Activated naive CD4-positive, alpha-beta T cell treated with anti-CD3 and anti-CD28 coated beads, Interleukin-2, amount 10 ng/mL, durations not matched to agents 5 hours and 36 hours (primary cell): ENCODE results near the gene SLC16A9. TPM values are rescaled to one million over a fixed set of nuclear protein-coding genes. Genes with fewer than 3 reads are reported as not detected.

Experiments used
- total RNA-seq, 2 experiments: library from RNA; stranded (reverse); gene quantifications; one replicate each; pipeline ENCODE4 v1.2.3, GENCODE V29; 2021

Gene SLC16A9, protein sequence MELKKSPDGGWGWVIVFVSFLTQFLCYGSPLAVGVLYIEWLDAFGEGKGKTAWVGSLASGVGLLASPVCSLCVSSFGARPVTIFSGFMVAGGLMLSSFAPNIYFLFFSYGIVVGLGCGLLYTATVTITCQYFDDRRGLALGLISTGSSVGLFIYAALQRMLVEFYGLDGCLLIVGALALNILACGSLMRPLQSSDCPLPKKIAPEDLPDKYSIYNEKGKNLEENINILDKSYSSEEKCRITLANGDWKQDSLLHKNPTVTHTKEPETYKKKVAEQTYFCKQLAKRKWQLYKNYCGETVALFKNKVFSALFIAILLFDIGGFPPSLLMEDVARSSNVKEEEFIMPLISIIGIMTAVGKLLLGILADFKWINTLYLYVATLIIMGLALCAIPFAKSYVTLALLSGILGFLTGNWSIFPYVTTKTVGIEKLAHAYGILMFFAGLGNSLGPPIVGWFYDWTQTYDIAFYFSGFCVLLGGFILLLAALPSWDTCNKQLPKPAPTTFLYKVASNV
- total RNA-seq, result under 1 TPM; 0.05 to 0.10 TPM

DNA sequence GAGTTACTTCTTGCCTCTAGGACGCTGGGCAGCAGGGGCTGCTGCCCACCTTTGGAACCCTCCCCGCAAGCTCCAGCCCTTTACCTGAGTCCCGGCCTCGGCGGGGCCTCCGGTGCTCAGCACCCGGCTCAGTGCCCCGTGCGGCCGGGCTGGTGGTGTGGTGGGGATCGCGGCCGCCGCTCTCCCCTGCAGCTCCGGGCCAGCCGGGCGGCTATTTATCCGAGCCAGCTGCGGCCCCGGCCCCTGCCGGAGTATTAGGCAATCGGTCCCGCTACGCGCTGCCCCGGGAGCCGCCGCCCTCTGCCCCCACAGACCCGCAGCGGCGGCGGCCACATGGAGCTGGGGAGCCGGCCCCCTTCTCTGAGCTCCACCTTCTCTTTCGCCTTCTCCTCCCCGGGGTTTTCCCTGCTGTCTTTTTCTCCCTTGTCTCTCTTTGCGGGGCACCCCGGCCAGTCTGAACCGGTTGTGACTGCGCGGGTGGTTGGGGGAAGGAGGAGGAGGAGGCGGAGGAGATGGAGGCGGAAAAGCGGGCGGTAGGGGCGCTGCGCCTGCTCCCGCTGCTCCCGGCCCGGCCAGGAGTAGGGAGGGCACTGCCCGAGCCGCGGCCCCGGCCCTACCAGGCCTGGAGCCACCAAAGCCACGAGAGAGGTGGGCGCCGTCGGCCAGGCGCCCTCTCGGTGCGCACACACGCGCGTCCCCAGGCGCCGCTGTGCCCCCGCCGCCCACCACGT, at the start of gene SLC16A9:
Gene SLC16A9 (minus strand): TSS at position 456 of the 731 bp plus-strand sequence. CDS start 25,559 bp downstream, outside the sequence.

DNA sequence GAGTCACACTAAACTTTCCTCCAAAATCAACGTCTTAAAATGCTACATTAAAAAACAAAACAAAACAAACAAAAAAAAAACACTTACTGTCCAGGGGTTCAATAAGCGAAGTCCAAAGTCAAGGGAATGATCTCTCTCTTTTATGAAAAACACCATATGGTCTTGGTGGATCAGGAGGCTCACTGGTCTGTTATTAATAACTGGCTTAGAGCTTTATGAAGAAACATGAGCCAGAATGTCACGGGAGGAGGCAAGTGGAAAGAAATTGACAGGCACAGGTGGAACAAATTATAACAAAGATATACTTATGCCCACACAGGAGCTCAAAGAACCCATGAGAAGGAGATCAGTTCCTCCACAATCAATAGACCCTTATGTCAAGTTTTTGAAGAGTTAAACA, 43.6 kb upstream of the SLC16A9 start, which contains the start of gene MRLN:
Gene MRLN (minus strand): TSS at position 189 of the 400 bp plus-strand sequence.

Other genes with a start within 250 kb of the SLC16A9 start
- not detected for gene MRLN, start 43.6 kb upstream of the SLC16A9 start, total RNA-seq
- 10 to 100 TPM; 18.7 to 20.6 TPM for gene CCDC6, start 196.7 kb upstream of the SLC16A9 start, total RNA-seq